Stimulated activated CD4-positive, alpha-beta T cell treated with anti-CD3 and anti-CD28 coated beads, TNF-alpha, amount 100 ng/mL, for 4 hours (primary cell): ENCODE data around the gene KATNIP.

Experiments used
- DNase-seq, 3 experiments: peaks; one replicate each; pipeline ENCODE4 v3.0.0-alpha.2; 2020; ENCODE audit warnings: low read depth in 3 of 3

Gene KATNIP

DNA sequence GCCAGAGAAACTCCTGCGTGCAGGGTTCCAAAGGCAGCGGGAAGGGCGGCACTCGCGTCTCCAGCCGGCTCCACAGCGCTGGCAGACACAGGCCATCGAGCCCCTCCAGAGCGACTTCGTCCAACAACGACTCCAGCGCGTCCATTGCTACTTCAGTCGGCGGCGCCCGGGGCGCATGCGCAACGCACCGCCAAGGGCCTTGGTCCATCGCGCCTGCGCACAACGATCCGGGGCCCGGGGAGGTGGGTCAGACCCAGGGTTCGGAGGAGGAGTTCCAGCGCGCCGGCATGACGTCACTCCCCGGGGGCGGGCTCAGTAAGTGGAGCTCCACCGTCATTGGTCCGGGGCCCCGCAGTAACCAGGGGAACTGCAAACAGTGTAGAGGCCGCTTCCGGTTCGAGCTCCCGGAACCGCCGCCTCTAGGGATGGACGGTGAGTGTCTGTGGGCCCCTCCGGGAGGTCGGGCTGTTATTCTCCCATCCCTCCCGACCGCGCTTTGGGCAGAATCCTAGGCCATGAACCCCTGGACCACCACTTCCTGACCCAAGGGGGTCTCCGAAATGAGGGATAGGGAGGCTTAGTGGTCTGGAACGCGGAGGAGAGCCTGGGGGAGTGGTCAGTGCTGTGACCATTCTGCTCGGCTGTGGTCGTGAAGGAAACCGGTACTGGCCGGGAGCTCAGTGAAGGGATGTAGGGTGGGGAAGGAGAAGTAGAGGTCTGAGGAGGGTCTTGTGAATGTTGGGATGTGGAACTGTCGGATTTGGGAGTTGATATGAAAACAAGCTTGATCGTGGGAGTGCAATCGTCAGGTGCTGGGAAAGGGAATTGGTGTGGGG lies at the start of gene KATNIP, which contains the start of gene GTF3C1:
KATNIP (plus strand) TSS at position 399 of the 836 bp plus-strand sequence; CDS start at position 426, 27 bp downstream.
GTF3C1 (minus strand) TSS at position 168 of the 836 bp plus-strand sequence; CDS start at position 145, 23 bp downstream.
- peak; percentile 100 for DNase-seq

DNA sequence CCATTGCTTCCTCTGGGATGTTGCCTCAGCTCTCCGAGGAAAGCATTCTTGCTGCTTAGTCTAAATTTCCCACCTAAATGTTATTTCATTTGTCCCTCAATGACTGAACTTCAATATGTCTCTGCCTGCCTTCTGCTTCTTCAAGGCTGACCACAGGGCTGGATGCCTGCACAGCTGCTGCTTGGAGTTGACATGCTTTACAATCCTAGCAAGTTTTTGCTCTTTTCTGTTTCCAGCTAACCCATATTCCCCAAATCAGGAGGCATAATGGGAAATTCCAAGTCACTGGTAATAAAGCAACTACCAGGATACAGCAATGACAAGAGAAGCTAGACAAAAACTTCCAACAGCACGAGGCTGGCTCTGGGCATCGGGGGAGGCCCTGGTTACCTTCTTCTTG lies 49.1 kb upstream of the KATNIP start:
- no peak for DNase-seq

DNA sequence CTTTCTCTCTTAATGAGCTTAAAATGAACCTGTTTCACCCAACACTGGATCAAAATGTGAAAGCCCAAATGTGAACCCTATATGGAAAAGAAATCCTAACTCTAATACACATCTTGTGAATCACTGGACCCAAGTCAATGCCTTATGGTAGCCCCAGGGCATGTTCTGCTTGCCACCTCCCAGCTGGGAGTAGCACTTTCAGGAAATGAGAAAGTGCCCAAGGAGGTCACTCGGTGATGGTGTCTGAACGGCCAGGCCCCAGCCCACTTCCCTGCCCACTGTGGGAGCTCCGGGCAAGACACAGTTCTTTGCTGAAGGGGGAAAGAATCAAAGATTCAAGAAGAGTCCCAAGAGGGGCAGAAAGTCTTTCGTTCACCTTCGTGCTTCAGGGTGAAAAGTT lies 46.3 kb upstream of the KATNIP start:
- DNase-seq, result no peak

DNA sequence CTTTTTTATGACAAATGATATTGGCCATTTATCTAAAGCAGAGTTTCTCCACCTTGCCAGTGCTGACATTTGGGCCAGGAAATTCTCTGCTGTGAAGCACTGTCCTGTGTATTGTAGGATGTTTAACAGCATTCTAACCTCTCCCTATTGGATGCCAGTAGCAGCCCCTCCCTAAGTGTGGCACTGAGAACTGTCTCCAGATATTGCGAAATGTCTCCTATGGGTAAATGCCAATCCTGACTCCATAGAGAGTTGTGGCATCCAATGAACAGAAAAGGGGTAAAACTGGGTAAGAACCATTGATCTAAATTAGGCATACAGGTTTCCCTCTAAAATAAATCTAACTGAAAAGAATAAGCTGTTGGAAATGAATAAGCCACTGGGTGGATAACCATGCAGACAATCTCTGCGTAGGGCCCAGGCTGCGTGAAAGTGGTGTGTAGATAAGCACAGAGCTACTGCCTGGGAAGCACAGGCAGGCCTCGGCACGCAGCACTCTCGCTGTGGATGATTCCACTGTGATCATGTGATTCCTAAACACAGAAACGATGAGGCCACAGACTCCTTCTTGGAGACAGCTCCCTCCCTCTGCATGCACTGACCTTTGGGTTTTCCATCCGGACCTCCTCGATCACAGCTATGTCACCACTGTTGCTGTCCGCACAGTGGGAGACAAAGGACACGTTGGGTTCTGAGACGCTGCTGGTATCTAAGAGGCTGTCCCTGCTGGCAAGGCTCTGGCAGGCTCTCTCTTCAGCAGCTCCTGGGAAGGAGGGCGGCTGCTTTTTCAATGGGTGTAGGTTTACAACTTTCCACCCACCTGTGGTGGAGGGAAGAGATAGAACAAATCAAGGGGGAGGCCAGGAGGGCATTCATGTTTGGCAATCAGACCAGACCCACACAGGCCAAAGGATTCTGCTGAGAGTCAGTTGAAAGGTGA lies 44.4 kb upstream of the KATNIP start:
- DNase-seq, result no peak

DNA sequence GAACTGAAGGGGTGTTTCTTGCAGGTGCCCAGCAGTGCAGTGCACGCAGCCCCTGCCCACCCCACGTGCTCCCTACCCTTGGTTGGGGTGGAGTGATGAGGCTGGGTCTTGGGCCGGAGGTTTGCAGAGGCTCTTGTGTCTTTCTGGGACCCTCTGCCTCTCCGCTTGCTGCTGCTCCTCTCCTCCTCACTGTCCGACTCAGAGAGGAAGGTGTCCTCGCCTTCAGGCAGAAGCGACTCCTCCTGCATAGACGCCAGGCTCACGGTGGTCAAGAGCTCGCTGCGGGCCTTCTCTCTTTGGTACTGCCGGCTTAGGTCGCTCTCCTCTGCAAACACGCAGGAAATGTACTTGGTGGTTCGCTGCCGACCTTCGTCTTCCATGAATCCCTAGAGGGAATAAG lies 43.2 kb upstream of the KATNIP start:
- no peak for DNase-seq

DNA sequence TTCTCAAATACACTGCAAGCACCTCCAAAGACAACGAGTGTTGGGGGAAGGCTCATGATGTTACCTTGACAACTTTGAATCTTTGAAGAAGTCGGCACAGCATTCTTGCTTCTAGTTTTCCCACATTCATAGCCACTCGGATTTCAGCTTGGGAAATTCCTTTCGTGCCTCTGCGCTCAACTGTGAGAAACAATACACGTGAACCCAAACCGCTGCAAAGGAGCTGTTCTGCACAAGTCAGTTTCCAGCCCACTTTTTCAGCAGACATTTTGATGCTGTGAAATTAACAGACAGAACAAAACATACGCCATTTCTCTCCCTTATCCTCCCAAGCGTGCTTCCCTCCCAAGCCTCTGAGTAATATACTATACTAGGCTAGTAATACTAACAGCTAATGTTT lies 41.5 kb upstream of the KATNIP start:
- no peak for DNase-seq

DNA sequence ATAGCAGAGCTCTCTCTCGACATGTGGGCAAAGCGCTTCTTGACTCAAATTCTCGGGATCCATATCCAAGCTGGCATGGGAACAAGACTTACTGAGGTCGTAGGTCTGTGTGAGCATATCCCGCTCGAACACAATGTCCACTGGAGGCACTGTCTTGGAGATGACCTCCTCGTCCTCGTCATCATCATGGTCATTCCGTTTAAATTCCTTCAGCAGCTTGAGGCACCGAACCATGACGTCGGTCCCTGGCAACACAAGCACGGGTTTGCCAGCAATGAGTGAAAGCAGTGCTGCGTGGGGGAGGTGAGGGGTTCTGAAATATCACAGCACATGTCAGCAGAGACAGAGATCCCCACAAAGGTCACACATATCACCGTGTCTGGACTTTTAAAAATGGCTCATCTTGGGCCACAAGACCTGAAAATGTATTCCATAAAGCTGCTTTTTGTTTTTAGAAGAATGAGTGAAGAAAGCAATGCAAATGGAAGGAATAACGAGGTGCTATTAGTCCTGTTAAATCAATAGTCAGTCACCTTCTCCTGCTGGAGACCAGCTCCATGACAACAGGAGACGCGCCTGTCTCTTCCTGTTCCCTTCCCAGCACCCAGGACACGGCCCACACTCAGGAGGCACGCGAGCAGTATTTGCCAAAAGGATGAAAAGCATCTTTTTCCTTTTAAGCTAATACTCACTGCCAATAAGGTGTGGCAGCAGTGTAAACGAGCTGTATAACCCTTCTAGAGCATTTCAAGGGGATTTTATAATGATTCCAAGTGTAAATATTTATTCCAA lies 38.1 kb upstream of the KATNIP start:
- no peak for DNase-seq

DNA sequence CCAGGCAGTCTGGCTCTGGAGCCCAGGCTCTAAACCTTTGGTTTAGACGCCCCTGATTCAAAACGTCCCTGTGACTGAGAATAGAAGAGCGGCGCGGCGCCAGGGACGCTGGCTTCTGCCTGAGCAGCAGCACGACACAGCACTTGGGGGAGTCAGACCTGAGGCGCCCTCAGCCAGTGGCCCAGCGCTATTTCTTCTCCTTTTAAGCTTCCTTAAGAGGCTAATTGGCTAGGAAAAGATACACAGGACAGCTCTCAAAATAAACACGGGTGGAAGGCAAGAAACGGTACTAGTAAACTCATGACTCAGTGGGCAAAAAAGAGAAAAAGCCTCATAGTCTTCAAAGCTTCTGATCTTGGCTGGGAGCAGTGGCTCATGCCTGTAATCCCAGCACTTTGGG lies 35.1 kb upstream of the KATNIP start:
- DNase-seq, result no peak

DNA sequence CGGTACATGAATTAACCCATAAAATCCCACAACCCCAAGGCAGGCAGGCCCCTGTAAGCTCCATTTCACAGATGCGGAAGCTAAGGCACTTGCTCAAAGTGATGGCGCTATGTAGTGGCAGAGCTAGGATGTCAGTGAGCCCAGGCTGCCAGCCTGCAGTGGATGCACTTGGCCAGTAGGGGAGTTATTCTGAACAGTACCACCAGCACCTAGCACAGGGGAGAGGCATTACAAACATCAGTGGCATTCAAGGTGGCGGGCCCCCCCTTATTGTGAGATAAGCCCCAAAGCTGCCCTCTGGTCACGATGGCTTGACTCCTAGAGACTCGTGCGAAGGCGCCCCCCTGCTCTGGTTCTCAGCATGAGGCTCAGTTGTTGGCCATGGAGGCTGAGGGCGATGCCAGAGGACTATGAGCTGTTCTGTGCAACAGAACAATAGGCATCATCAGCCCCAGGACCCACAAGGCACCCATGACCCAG lies 34.0 kb upstream of the KATNIP start:
- no peak for DNase-seq

DNA sequence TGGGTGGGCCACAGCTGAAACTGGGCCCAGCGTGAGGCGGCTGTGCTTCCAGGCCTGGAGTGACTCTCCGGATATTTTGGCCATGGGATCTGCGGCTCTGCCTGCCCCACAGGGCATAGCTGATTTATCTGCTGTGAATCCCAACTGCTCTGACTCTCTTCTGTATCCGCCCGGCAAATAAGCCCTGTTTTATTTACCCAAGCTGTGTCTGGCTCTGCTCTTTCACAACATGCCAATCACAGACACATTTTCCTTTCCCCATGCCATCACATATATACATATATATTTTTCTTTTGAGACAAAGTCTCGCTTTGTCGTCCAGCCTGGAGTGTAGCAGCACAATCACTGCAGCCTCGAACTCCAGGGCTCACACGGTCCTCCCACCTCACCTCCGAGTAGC lies 33.6 kb upstream of the KATNIP start:
- no peak for DNase-seq

DNA sequence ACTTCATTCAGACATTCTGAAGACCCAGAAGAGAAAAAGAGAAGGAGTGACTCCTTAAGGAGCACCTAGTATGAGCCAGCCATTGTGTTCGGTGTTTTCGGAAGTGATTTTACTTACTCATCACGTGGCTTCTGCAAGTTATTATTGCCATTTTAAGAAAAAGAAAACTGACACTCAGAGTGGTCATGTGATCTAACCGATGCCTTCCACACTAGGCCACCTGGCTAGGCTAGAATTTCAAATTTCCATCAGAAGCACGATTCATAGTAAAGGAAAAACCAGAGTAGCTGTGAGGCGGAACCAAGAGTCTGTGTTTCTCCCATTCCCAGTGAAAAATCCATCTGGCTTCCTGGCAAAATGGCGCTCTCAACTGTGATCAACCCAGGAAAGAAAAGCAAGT lies 32.3 kb upstream of the KATNIP start:
- no peak for DNase-seq

DNA sequence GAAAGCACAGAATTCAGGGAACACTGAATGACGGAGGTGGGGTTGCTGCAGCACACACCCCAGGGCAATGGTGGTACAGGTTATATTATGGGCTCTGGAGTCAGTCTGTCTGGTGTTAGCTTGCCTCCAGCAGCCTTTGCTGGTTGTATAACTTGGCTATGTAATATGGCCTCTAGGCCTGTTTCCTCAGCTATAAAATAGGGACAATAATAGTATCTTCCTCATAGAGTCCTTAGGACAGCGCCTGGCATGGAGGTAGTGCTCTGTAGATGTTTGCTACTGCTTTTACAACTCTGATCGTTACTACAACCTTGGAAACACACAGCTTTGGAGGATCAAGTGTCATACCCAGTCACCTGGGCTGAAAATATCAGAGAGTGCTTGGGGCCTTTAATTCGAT lies 31.7 kb upstream of the KATNIP start:
- DNase-seq, result no peak

DNA sequence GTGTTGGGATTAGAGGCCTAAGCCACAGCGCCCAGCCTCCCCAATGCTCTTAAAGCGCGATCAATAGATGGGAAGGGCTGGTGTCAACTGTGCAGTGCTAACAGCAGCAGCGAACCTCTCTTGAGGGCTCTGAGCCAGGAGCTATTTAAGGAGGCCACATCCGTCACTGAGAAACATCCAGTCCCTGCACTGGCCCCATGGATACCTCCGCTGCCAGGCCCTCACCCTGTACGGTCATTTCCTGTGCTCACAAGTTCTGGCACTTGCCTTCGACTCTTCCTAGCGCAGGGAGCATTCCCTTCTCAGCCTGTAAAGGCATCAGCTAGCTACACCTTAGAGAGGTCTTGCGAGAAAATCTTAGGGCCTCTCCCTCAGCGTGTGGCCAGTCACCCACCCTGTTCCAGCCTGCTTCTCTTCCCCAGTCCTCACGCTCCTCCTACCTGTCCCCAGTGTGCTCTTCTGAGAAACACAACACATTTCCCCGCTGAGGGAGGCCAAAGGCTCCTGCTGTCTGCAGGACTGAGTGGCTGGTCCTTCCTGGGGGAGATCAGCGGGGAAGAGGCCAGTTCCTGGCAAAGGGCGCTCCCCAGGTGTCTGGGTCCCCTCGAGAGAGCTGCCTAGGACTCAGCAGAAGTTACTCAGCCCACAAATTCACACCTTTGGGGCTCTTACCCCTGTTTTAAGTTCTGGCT lies 28.8 kb upstream of the KATNIP start:
- no peak for DNase-seq

DNA sequence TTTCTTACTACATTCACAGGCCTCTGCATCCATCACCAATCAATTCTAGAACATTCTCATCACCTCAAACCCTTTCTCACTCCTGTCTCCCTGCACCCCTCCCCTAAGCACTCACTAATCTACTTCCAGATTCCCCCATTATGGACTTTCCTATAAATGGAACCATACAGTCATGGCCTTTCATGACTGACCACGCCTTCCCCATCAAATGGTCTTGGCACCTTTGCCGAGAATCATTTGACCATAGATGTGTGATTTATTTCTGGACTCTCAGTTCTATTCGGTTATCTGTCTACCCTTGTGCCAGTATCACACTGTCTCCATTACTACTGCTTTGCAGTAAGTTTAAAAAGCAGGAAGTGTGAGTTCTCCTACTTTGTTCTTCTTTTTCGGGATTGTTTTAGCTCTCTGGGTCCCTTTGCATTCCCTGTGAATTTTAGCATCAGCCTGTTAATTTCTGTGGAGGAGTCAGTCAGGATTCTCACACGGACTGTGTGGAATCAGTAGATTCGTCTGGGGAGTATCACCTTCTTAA lies 27.7 kb upstream of the KATNIP start:
- no peak for DNase-seq

DNA sequence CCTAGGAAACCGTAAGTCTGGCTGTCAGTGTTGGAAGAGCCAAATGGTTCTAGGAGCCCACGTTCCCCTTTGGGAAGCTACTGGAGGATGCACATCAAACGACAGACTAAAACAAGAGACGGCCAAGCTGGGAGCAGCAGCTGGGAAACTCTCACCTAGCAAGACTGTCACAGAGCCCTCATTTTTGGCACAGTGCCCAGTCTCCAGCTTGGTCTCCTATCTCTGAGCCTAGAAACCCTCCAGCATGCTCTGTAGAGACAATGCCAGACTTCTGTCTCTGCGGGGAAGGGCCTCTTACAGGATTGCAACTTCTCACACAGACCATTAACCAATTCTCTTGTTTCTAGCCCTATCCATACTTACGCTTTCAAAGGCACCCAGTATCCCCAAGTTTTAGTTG lies 23.8 kb upstream of the KATNIP start:
- no peak for DNase-seq

DNA sequence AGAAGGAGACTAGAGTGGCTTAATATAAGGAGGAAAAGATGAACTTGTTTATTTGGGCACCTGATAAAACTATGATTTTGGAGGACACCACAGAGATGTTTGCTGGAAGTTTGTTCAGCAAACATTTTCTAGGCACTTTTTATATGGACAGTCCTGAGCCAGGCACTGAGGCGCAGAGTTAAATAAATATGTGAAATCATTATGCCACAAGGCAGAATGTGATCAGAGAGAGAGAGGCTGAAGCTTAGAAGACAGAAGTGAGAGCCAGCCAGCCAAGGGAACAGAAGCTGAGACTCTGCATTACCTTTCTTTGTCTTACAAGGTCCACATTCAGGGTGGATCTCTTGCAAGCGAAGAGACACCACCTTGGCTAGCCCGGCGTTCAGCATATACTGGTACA lies 21.6 kb upstream of the KATNIP start:
- DNase-seq, result no peak

DNA sequence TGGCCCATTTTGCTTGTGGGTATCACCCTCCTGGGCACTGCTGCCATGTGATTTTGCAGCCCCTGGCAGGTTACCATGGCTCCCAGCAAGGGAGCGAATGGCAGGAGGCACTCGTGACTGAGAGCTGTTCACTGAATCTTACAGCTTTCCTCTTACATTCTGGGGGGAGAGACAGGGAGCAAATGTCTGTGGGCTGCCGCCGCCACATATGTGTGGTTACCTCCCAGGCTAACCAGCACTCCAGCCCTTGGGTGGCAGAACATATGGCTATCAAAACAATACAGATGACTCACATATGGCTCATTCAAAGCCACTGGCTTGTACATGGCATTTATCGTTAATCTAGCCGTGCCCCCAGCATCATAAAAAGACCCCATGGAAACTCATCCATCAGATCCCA lies 20.0 kb upstream of the KATNIP start:
- no peak for DNase-seq

DNA sequence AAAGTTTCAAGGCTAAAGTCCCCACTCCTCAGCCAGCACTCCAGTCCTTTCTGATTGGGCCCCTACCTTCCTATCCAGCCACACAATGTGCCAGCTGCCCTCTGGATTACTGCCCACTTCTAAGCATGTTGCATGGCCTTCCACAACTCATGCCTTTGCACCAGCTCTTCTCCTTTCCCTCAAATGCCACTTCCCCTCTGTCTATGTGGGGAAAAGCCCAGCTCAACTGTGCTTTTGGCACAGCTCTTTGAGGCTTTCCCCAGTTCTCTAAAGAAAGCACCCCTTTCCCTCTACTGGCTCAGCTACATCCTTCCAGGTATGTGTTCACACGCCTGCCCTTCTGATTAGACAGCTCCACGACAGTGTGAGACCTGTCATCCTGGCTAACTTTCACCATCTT lies 18.8 kb upstream of the KATNIP start:
- DNase-seq, result no peak

DNA sequence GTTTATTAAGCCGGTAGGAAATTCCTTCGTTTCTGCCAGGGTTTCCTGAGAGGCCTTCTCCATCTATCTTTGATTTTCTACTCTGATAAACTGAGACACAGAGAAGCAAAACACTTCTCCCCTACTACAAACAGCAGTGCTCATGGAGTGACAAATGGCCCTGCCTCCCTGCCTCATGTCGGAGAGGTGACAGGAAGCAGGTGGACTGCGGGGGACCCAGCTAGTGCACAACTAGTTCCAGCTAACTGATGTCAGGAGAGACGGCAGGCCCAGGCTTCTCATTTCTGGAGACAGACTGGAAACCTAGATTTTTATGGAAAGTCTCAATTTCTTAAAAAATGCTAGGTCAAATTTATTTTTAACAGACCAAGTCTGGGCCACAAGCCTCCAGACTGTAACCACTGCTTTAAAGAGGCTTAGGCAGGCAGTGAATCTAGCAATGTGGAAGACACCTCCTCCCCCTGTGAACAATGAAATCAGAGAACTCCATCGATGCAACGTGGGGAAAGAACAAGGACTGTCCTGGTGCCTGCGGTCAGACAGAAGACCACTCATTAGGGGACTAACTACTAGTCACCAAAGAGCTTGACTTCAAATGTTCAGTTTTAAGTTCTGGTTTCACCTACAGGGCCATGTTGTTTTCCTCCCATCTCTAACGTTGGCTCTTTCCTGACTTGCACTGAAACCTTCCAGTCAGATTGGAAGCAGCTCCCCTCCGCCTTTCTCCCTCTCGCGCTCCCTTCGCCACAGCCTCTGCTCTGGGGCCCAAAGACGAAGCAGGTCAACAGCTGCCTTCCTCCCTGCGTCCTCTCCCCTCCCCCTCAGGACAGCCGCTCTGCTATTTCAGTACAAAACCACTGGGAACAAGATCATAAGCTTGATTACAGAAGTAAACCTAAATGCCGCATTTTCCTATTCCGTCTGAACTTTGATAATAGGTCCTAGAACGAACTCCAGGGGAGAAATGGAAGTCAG lies 17.8 kb upstream of the KATNIP start:
- DNase-seq, result no peak

DNA sequence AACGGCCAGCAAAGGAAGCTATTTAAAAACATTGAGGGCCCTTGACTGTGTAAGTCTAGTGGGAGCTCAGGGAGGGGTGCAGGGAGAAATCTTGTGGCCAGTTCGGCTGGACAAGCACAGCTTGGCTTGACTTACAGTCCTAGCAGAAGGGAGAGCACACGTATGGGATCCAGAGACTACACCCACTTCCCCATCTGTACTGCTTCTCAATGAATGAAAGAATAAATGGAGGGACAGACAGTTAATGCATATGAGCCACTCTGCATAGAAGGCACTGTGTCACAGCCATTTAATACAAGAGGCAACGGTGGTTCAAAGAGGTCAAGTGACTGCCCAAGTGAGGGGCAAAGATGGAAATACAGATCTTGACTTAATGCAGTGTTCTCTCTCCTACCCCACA lies 15.7 kb upstream of the KATNIP start:
- no peak for DNase-seq
